ENCODE results near the gene TP53TG5.

DNA sequence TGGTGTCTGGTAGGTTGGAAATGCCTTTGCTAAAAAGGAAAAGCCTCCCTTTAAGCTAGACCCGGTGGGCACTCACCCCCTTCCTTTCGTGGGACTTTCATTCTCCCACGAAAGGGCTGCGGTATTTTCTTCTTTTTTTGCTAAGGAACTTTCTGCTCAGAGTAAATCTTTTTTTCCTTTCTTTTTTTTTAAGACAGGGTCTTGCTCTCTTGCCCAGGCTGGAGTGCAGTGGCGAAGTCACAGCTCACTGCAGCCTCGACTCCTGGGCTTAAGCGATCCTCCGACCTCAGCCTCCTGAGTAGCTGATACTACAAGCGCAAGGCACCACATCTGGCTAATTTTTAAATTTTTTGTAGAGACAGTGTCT, 4.0 kb downstream of the TP53TG5 start:
- TF ChIP-seq, protein P1, sequence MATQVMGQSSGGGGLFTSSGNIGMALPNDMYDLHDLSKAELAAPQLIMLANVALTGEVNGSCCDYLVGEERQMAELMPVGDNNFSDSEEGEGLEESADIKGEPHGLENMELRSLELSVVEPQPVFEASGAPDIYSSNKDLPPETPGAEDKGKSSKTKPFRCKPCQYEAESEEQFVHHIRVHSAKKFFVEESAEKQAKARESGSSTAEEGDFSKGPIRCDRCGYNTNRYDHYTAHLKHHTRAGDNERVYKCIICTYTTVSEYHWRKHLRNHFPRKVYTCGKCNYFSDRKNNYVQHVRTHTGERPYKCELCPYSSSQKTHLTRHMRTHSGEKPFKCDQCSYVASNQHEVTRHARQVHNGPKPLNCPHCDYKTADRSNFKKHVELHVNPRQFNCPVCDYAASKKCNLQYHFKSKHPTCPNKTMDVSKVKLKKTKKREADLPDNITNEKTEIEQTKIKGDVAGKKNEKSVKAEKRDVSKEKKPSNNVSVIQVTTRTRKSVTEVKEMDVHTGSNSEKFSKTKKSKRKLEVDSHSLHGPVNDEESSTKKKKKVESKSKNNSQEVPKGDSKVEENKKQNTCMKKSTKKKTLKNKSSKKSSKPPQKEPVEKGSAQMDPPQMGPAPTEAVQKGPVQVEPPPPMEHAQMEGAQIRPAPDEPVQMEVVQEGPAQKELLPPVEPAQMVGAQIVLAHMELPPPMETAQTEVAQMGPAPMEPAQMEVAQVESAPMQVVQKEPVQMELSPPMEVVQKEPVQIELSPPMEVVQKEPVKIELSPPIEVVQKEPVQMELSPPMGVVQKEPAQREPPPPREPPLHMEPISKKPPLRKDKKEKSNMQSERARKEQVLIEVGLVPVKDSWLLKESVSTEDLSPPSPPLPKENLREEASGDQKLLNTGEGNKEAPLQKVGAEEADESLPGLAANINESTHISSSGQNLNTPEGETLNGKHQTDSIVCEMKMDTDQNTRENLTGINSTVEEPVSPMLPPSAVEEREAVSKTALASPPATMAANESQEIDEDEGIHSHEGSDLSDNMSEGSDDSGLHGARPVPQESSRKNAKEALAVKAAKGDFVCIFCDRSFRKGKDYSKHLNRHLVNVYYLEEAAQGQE (IDR thresholded peaks at IDR 0.05; ENCODE audit: insufficient read depth in 1 of 2, low read depth in 2 of 2, low read length in 1 of 2), result no peak
- TF ChIP-seq, protein P2, sequence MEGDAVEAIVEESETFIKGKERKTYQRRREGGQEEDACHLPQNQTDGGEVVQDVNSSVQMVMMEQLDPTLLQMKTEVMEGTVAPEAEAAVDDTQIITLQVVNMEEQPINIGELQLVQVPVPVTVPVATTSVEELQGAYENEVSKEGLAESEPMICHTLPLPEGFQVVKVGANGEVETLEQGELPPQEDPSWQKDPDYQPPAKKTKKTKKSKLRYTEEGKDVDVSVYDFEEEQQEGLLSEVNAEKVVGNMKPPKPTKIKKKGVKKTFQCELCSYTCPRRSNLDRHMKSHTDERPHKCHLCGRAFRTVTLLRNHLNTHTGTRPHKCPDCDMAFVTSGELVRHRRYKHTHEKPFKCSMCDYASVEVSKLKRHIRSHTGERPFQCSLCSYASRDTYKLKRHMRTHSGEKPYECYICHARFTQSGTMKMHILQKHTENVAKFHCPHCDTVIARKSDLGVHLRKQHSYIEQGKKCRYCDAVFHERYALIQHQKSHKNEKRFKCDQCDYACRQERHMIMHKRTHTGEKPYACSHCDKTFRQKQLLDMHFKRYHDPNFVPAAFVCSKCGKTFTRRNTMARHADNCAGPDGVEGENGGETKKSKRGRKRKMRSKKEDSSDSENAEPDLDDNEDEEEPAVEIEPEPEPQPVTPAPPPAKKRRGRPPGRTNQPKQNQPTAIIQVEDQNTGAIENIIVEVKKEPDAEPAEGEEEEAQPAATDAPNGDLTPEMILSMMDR (IDR thresholded peaks at IDR 0.05), result no peak; the same call in 1 of the 2 replicates

Data from Panc1 (cell line).